Adrenal gland (tissue), 12 donors: Measurements from ENCODE around the gene CAMK1G. TPM values are rescaled to one million over a fixed set of nuclear protein-coding genes. Genes with fewer than 3 reads are reported as not detected.

Experiments used
- DNase-seq, 7 donors: peaks; one replicate each; pipeline ENCODE4 v3.0.0-alpha.2; 2019 to 2020
- H3K27ac ChIP-seq, 5 donors: fragments of 200-600 bp; sonication (generic) in 4 of 5; 1 replicate in 3 of 5; 2 replicates in 2 of 5; pipeline versions ENCODE4 v1.5.1 to v1.8.0; 2016 to 2020; ENCODE audit warnings: mild to moderate bottlenecking in 1 of 5
- H3K27me3 ChIP-seq: fragments of 200-600 bp; 2 replicates; pipeline ENCODE4 v1.8.0; 2021
- H3K36me3 ChIP-seq, 2 donors: fragments of 200-600 bp; replicated peaks in 1 of 2; 1 replicate in 1 of 2; 2 replicates in 1 of 2; pipeline versions ENCODE4 v1.5.1 to v1.8.0; 2018 to 2022
- H3K4me1 ChIP-seq, 2 donors: fragments of 200-600 bp; replicated peaks in 1 of 2; 1 replicate in 1 of 2; 2 replicates in 1 of 2; pipeline versions ENCODE4 v1.5.1 to v1.8.0; 2018 to 2021
- H3K4me3 ChIP-seq, 4 donors: fragments of 200-600 bp; sonication (generic) in 3 of 4; one replicate each; pipeline ENCODE4 v1.5.1; 2016 to 2018
- H3K9me3 ChIP-seq, 3 donors: fragments of 200-600 bp; sonication (generic) in 1 of 3; replicated peaks in 1 of 3; 1 replicate in 2 of 3; 2 replicates in 1 of 3; pipeline versions ENCODE4 v1.5.1 to v1.8.0; 2016 to 2021
- POLR2A ChIP-seq, 2 donors: fragments of 450-650 bp; IDR thresholded peaks; one replicate each; pipeline ENCODE4 v1.6.1; 2017; ENCODE audit warnings: antibody characterized with exemption in 2 of 2, mild to moderate bottlenecking in 2 of 2, moderate library complexity in 1 of 2
- WGBS, 4 donors: extraction: QIAGEN DNeasy Blood & Tissue Kit in 2 of 4; methylation state at CpG; one replicate each; pipeline versions ENCODE4 v1.1.5 to v1.1.7; 2013 to 2017; 5-methylcytosine and 5-hydroxymethylcytosine counted together
- intact Hi-C, 2 donors: fragments of 100-400 bp; cut with DNase I; formaldehyde crosslinking; loops; one replicate each; pipeline versions ENCODE4 v1.14.1 to v1.15.0; 2022 to 2023
- polyA plus RNA-seq, 3 donors: library from polyadenylated mRNA; stranded (reverse); fragments of 200-250 nt in 2 of 3; fragments of 350-450 nt in 1 of 3; fragmentation: Illumina TruSeq in 1 of 3; extraction: RNeasy Lipid Tissue Mini Kit (QIAGEN cat#74804) in 1 of 3; gene quantifications; one replicate each; pipeline ENCODE4 v1.2.3, GENCODE V29; 2013 to 2014
- total RNA-seq, 9 donors: library from RNA; depleted of rRNA in 4 of 9; stranded (reverse); fragments of >200 nt in 4 of 9; fragments of 120-200 nt in 1 of 9; fragmentation: NEBNext Ultra II Directional in 1 of 9; extraction: Animal tissue kit (Norgen Biotek cat#: 25700) in 1 of 9; gene quantifications; one replicate each; pipeline versions ENCODE4 v1.1.0 to v1.2.4, GENCODE V29; 2013 to 2023
- TF ChIP-seq, protein P1 (sequence below), 6 experiments: fragments of 450-650 bp in 4 of 6; fragments of 200-600 bp in 2 of 6; sonication (generic) in 1 of 6; IDR thresholded peaks; 1 replicate in 5 of 6; 2 replicates in 1 of 6; pipeline versions ENCODE4 v1.5.1 to v1.8.0; 2016 to 2021; ENCODE audit warnings: antibody characterized with exemption in 6 of 6, mild to moderate bottlenecking in 2 of 6, moderate library complexity in 1 of 6
- donor health status: healthy with polysubstance abuse.
- donor health status: Bipolar disorder and iron deficiency.
- donor health status: DM: yes; HTN: yes; CAD: no.
- donor health status: DM: no; HTN: no; CAD: no.
- donor health status: DM: no; HTN: no; CAD: no.
- donor health status: DM: yes; HTN: yes; CAD: no.

Gene CAMK1G
- total and polyA plus RNA-seq, 12 donors, result 0.57 to 8.4 (median 2.3) TPM

DNA sequence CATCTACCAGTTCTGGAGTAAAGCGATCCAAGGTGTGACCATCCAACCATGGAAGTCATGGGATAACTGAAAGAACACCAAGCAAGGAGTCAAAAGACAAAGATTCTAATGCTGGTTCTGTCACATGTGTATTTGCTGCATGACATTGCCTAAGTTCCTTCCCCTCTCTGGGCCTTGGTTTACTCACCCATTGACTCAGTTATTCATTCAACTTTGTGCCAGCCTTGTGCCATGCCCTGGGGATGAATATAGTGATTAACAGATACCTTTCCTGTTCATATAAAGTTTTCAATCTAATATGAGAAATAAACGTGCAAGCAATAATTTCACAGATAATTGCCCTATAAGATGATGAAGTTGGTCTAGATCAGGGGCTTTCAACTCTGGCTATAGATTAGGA, 33.0 kb upstream of the CAMK1G start:
- H3K9me3 ChIP-seq, result no peaks in the 10 kb centered on the region
- no peak for TF ChIP-seq POLR2A (IDR thresholded peaks at IDR 0.05)
- TF ChIP-seq, protein P1, sequence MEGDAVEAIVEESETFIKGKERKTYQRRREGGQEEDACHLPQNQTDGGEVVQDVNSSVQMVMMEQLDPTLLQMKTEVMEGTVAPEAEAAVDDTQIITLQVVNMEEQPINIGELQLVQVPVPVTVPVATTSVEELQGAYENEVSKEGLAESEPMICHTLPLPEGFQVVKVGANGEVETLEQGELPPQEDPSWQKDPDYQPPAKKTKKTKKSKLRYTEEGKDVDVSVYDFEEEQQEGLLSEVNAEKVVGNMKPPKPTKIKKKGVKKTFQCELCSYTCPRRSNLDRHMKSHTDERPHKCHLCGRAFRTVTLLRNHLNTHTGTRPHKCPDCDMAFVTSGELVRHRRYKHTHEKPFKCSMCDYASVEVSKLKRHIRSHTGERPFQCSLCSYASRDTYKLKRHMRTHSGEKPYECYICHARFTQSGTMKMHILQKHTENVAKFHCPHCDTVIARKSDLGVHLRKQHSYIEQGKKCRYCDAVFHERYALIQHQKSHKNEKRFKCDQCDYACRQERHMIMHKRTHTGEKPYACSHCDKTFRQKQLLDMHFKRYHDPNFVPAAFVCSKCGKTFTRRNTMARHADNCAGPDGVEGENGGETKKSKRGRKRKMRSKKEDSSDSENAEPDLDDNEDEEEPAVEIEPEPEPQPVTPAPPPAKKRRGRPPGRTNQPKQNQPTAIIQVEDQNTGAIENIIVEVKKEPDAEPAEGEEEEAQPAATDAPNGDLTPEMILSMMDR (IDR thresholded peaks at IDR 0.05), result no peak
- no peaks in the 10 kb centered on the region for H3K36me3 ChIP-seq
- DNase-seq, result no peak
- intact Hi-C loops, result no loop called here
- WGBS, 4 donors, result 73 to 84% (median 81%) methylated on average over 2 of the region's 2 CpGs
- H3K27ac ChIP-seq, result no peak overlapping the region
- H3K4me3 ChIP-seq, result no peak overlapping the region
- H3K4me1 ChIP-seq, result no peaks in the 10 kb centered on the region
- H3K27me3 ChIP-seq, result no peaks in the 10 kb centered on the region

DNA sequence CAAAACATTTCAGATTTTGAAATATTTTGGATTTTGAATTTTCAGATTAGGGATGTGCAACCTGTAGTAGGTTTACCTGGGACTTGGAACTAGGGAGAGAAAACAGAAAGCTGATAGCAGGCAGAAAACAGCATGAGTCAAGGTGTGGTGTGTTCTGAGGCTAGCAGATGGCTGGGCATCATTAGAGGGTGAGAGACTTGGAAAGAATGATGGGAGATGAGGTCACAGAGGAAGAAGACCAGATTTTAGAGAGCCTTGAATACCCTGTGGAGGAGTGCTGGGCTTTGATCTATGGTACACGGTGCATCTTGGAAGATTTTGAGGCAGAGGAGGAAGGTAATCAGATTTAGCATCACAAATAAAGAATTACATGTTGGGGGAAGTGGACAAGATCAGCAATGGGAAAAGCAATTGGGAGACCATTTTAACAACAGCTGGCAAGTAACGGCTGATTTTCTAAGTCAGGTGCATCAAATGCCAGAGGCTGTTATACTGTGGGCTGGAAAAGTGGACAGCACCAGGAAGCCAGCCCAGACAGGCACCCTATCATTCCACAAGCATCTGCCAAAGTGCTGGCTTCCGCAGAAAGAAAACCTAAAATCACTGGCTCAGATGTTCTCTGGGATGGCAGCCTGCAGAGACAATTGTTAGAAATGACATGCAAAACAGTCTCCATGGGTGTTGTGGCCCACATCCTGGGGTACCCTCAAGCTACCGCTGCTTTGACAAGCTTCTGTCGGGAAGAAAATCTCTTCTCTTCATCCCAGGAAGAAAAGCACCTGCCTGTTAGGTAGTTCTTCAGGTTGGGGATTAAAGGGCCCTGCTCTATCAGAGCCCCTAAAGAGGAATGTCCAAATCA, 30.9 kb upstream of the CAMK1G start:
- 35 to 62% (median 54%) methylated on average over 5 of the region's 5 CpGs for WGBS, 4 donors
- DNase-seq, result no peak
- H3K27ac ChIP-seq, result no peak overlapping the region
- TF ChIP-seq, protein P1 (IDR thresholded peaks at IDR 0.05), result no peak
- no peak for TF ChIP-seq POLR2A (IDR thresholded peaks at IDR 0.05)
- H3K4me3 ChIP-seq, result no peak overlapping the region
- H3K36me3 ChIP-seq, result no peaks in the 10 kb centered on the region
- H3K4me1 ChIP-seq, result no peaks in the 10 kb centered on the region
- H3K9me3 ChIP-seq, result no peaks in the 10 kb centered on the region
- intact Hi-C loops, result no loop called here
- H3K27me3 ChIP-seq, result no peaks in the 10 kb centered on the region

DNA sequence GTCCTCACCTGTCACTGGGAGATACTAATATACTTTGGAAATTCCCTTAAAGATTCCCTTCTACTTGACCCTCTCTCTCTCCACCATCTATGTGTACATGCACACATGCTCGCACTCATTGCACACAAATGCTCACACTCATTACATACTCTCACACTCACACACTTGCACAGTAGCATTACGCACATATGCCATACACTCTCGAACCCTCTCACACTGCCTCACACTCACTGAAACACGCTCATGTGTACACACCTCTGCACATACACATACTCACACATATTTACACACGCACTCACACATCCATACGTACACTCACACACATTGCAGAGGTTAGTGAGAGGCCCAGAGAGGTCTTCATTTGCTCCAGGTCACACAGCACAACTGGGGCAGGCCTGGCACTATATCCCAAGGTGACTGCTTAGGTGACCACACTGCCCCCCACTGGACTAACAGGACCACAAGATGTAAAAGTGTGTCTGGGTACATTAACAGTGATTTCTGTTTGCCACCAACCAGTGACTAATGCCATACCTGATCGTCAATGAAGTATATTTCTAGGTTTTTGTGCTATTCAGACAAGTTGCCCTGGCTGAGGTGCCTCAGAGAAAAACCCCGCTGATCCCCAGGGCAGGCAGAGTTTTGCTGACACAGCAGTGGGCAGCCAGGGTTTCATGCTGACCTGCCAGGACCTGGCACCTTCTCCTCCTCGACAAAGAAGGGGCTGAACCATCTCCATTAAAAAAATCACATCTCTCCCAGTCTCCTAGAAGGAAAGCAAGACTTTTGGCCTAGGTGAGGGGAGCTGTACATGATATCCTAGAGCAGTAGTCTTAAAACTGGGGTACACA, 28.5 kb upstream of the CAMK1G start:
- no peaks in the 10 kb centered on the region for H3K4me1 ChIP-seq
- no peak overlapping the region for H3K4me3 ChIP-seq
- H3K36me3 ChIP-seq, result no peaks in the 10 kb centered on the region
- H3K27ac ChIP-seq, result no peak overlapping the region
- H3K27me3 ChIP-seq, result no peaks in the 10 kb centered on the region
- intact Hi-C loops, result no loop called here
- WGBS, 4 donors, result 85 to 95% (median 89%) methylated on average over 9 of the region's 9 CpGs
- no peak for DNase-seq
- no peak for TF ChIP-seq POLR2A (IDR thresholded peaks at IDR 0.05)
- TF ChIP-seq, protein P1 (IDR thresholded peaks at IDR 0.05), result no peak
- H3K9me3 ChIP-seq, result no peaks in the 10 kb centered on the region

DNA sequence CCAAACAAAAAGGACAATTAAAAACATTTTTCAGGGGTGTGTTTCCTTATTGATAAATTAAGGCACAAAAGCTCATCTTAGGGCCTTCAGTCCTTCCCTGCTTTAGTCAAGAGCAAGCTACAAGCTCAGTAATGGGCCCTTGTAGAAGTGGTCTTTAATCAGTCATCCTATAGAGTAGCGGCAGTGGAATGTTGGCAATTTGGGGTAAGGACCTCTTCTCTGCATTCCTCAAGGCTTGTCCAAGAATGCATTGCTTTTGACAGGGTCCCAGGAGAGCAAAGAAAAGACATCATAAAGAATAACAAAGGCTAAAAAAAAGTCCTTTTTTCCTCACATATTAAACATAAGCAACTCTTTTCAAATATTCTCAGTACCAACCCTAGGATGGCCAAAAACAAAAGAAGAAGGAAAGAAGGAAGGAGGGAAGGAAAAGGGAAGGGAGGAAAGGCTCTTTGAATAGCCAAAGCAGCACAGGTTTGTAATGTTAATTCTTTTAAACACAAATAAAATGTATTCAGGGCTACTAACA, 27.3 kb upstream of the CAMK1G start:
- intact Hi-C loops, result no loop called here
- Histone ChIP-seq H3K4me1 (no peaks in the 10 kb centered on the region), H3K9me3 (no peaks in the 10 kb centered on the region), H3K36me3 (no peaks in the 10 kb centered on the region), H3K27me3 (no peaks in the 10 kb centered on the region), H3K27ac (no peak overlapping the region), H3K4me3 (no peak overlapping the region)
- no peak for DNase-seq
- TF ChIP-seq POLR2A (IDR thresholded peaks at IDR 0.05), result no peak
- TF ChIP-seq, protein P1 (IDR thresholded peaks at IDR 0.05), result no peak
- WGBS, 4 donors, result 81 to 92% (median 84%) methylated on average over 1 of the region's 1 CpG
